Activated naive CD4-positive, alpha-beta T cell treated with anti-CD3 and anti-CD28 coated beads for 36 hours (primary cell): Measurements from ENCODE around the gene GPR119. TPM values are rescaled to one million over a fixed set of nuclear protein-coding genes. Genes with fewer than 3 reads are reported as not detected.
A peak's percentile ranks its signal among the peaks of the same experiment; 100 is the strongest.
"Not testable (repeated sequence)": the region's sequence is repeated elsewhere in the genome, so short reads cannot be mapped to it uniquely, and the experiment has no call there.

Source experiments
- CTCF ChIA-PET: fragments of 350-600 bp; sonication (Branson Sonifier 250); formaldehyde crosslinking; loops from one replicate; lab custom pipeline; 2021; ENCODE audit warnings: antibody characterized with exemption; lab: Charles Lee
- DNase-seq: peaks from one replicate; pipeline ENCODE4 v3.0.0-alpha.2; 2020
- H3K27ac Mint-ChIP-seq: one replicate; pipeline ENCODE4 v1.8.0; 2021; ENCODE audit warnings: mild to moderate bottlenecking, mixed read lengths
- H3K27me3 Mint-ChIP-seq: one replicate; pipeline ENCODE4 v1.8.0; 2021; ENCODE audit warnings: low read depth, mixed read lengths
- H3K36me3 Mint-ChIP-seq: one replicate; pipeline ENCODE4 v1.8.0; 2021; ENCODE audit warnings: low read depth, mixed read lengths
- H3K4me1 Mint-ChIP-seq: one replicate; pipeline ENCODE4 v1.8.0; 2021; ENCODE audit warnings: low read depth, mixed read lengths
- H3K4me3 Mint-ChIP-seq: one replicate; pipeline ENCODE4 v1.8.0; 2021; ENCODE audit warnings: mild to moderate bottlenecking, moderate library complexity, mixed read lengths
- H3K9me3 Mint-ChIP-seq: one replicate; pipeline ENCODE4 v1.8.0; 2021; ENCODE audit warnings: mixed read lengths
- intact Hi-C: fragments of 100-400 bp; cut with micrococcal nuclease; formaldehyde crosslinking; loops from one replicate; pipeline ENCODE4 v1.15.1; 2023
- total RNA-seq, 2 experiments: library from RNA; stranded (reverse); gene quantifications; one replicate each; pipeline ENCODE4 v1.2.3, GENCODE V29; 2021

Gene GPR119
- total RNA-seq, 2 experiments from 2014 or later = not detected

- Mint-ChIP-seq H3K9me3 (no peaks in the 10 kb centered on the region), H3K27ac (no peak overlapping the region), H3K4me1 (no peaks in the 10 kb centered on the region), H3K27me3 (no peaks in the 10 kb centered on the region), H3K4me3 (no peak overlapping the region), H3K36me3 (no peaks in the 10 kb centered on the region)
- CTCF ChIA-PET = interaction anchor here (0.9 kb wide), 2 partner anchors 182 to 523 kb away, joined by 3 to 6 read pairs; no protein-coding TSS in a partner anchor
- peak; percentile 16 for DNase-seq
- intact Hi-C loops = loop anchor here (1.0 kb wide), 1 partner anchor 524 kb away; no protein-coding TSS in a partner anchor
Measured at GRCh38 chrX:130393451-130394074, 8.1 kb upstream of the GPR119 start.

- intact Hi-C loops = no loop called here
- CTCF ChIA-PET = no interaction called here
- Mint-ChIP-seq H3K27me3 (no peaks in the 10 kb centered on the region), H3K36me3 (no peaks in the 10 kb centered on the region), H3K4me3 (no peak overlapping the region), H3K27ac (no peak overlapping the region), H3K9me3 (no peaks in the 10 kb centered on the region), H3K4me1 (no peaks in the 10 kb centered on the region)
- no peak for DNase-seq
Measured at GRCh38 chrX:130386408-130386808, 934 bp upstream of the GPR119 start.

GRCh38 chrX:130378024-130378669 lies 7.3 kb downstream of the GPR119 start:
- CTCF ChIA-PET = interaction anchor here (0.6 kb wide), 1 partner anchor 49 kb away, joined by 3 read pairs; no protein-coding TSS in a partner anchor
- Mint-ChIP-seq H3K4me1 (no peaks in the 10 kb centered on the region), H3K27ac (no peak overlapping the region), H3K27me3 (no peaks in the 10 kb centered on the region), H3K36me3 (no peaks in the 10 kb centered on the region), H3K4me3 (no peak overlapping the region), H3K9me3 (no peaks in the 10 kb centered on the region)
- DNase-seq = no peak
- intact Hi-C loops = no loop called here

GRCh38 chrX:130376077-130376476 lies 9.4 kb downstream of the GPR119 start:
- H3K27ac Mint-ChIP-seq = no peak overlapping the region
- CTCF ChIA-PET = no interaction called here
- no peaks in the 10 kb centered on the region for H3K36me3 Mint-ChIP-seq
- no peaks in the 10 kb centered on the region for H3K4me1 Mint-ChIP-seq
- DNase-seq = no peak
- intact Hi-C loops = no loop called here
- no peaks in the 10 kb centered on the region for H3K9me3 Mint-ChIP-seq
- H3K27me3 Mint-ChIP-seq = no peaks in the 10 kb centered on the region
- no peak overlapping the region for H3K4me3 Mint-ChIP-seq

- H3K4me3 Mint-ChIP-seq, H3K4me1 Mint-ChIP-seq, CTCF ChIA-PET, H3K27ac Mint-ChIP-seq, intact Hi-C loops, H3K27me3 Mint-ChIP-seq, H3K9me3 Mint-ChIP-seq, DNase-seq, H3K36me3 Mint-ChIP-seq: not testable (repeated sequence)
Measured at GRCh38 chrX:130352050-130352449, 33.4 kb downstream of the GPR119 start.

- CTCF ChIA-PET = no interaction called here
- Mint-ChIP-seq H3K4me3 (no peak overlapping the region), H3K27me3 (no peaks in the 10 kb centered on the region), H3K36me3 (peaks cover 4% of the 10 kb centered on the region), H3K4me1 (no peaks in the 10 kb centered on the region), H3K27ac (no peak overlapping the region), H3K9me3 (no peaks in the 10 kb centered on the region)
- no peak for DNase-seq
- intact Hi-C loops = no loop called here
Measured at GRCh38 chrX:130351567-130351966, 33.9 kb downstream of the GPR119 start.

- H3K9me3 Mint-ChIP-seq = no peaks in the 10 kb centered on the region
- CTCF ChIA-PET = no interaction called here
- intact Hi-C loops = no loop called here
- no peak for DNase-seq
- no peak overlapping the region for H3K4me3 Mint-ChIP-seq
- H3K27ac Mint-ChIP-seq = no peak overlapping the region
- no peaks in the 10 kb centered on the region for H3K27me3 Mint-ChIP-seq
- H3K4me1 Mint-ChIP-seq = no peaks in the 10 kb centered on the region
- peaks cover 4% of the 10 kb centered on the region for H3K36me3 Mint-ChIP-seq
Measured at GRCh38 chrX:130347321-130347720, 38.2 kb downstream of the GPR119 start.

GRCh38 chrX:130343411-130343810 lies 42.1 kb downstream of the GPR119 start:
- Mint-ChIP-seq H3K27ac (no peak overlapping the region), H3K9me3 (no peaks in the 10 kb centered on the region), H3K4me1 (peaks cover 13% of the 10 kb centered on the region), H3K4me3 (no peak overlapping the region), H3K36me3 (no peaks in the 10 kb centered on the region), H3K27me3 (no peaks in the 10 kb centered on the region)
- intact Hi-C loops = no loop called here
- CTCF ChIA-PET = interaction anchor here (0.6 kb wide), 1 partner anchor 1471 kb away, joined by 4 read pairs; no protein-coding TSS in a partner anchor
- no peak for DNase-seq

GRCh38 chrX:130340271-130340670 lies 45.2 kb downstream of the GPR119 start:
- Mint-ChIP-seq H3K4me1 (peaks cover 13% of the 10 kb centered on the region), H3K27ac (peak overlapping the region; percentile 59), H3K27me3 (no peaks in the 10 kb centered on the region), H3K36me3 (no peaks in the 10 kb centered on the region), H3K4me3 (peak overlapping the region; percentile 86), H3K9me3 (no peaks in the 10 kb centered on the region)
- intact Hi-C loops = no loop called here
- no peak for DNase-seq
- CTCF ChIA-PET = interaction anchor here (0.8 kb wide), 1 partner anchor 10 kb away, joined by 3 read pairs; no protein-coding TSS in a partner anchor

GRCh38 chrX:130339408-130340222 lies 45.9 kb downstream of the GPR119 start, which contains the start of gene SLC25A14:
TSS of gene SLC25A14 (plus strand) at chrX:130339919. CDS start at chrX:130340279, 360 bp downstream.
- H3K27me3 Mint-ChIP-seq = no peaks in the 10 kb centered on the region
- peak within 1 kb of the TSS; percentile 89 for H3K27ac Mint-ChIP-seq
- DNase-seq = peak; percentile 82
- peak within 1 kb of the TSS; percentile 86 for H3K4me3 Mint-ChIP-seq
- CTCF ChIA-PET = interaction anchor here (0.8 kb wide), 1 partner anchor 9 kb away, joined by 3 read pairs; no protein-coding TSS in a partner anchor
- H3K4me1 Mint-ChIP-seq = peaks cover 13% of the 10 kb centered on the region
- no peaks in the 10 kb centered on the region for H3K9me3 Mint-ChIP-seq
- intact Hi-C loops = loop anchor here (1.0 to 10.0 kb wide), 8 partner anchors 62 to 1473 kb away; partner anchors contain the start of genes AIFM1, BCORL1, ELF4 and ENOX2
- no peaks in the 10 kb centered on the region for H3K36me3 Mint-ChIP-seq

- intact Hi-C loops = loop anchor here (1.0 to 10.0 kb wide), 8 partner anchors 62 to 1473 kb away; partner anchors contain the start of genes AIFM1, BCORL1, ELF4 and ENOX2
- not testable (repeated sequence) for H3K9me3 Mint-ChIP-seq, DNase-seq, H3K27me3 Mint-ChIP-seq, H3K36me3 Mint-ChIP-seq
- Mint-ChIP-seq H3K27ac (peak overlapping the region; percentile 89), H3K4me1 (peaks cover 13% of the 10 kb centered on the region), H3K4me3 (peak overlapping the region; percentile 86)
- CTCF ChIA-PET = interaction anchor here (0.7 kb wide), 1 partner anchor 10 kb away, joined by 4 read pairs; no protein-coding TSS in a partner anchor
Measured at GRCh38 chrX:130338869-130339268, 46.6 kb downstream of the GPR119 start.

- peaks cover 13% of the 10 kb centered on the region for H3K4me1 Mint-ChIP-seq
- no peaks in the 10 kb centered on the region for H3K27me3 Mint-ChIP-seq
- H3K36me3 Mint-ChIP-seq = no peaks in the 10 kb centered on the region
- no peaks in the 10 kb centered on the region for H3K9me3 Mint-ChIP-seq
- intact Hi-C loops = loop anchor here (5.0 to 10.0 kb wide), 3 partner anchors 169 to 1476 kb away; partner anchors contain the start of gene AIFM1
- CTCF ChIA-PET = no interaction called here
- no peak for DNase-seq
- H3K27ac Mint-ChIP-seq = no peak overlapping the region
- no peak overlapping the region for H3K4me3 Mint-ChIP-seq
Measured at GRCh38 chrX:130336531-130336930, 48.9 kb downstream of the GPR119 start.
